GM19099 (cell line): Measurements from ENCODE around the gene NHERF1.

Experiments
- POLR2A ChIP-seq: IDR thresholded peaks from 3 replicates; pipeline ENCODE4 v1.6.1; 2011; ENCODE audit warnings: low read depth; ENCODE audit not compliant: insufficient read length; ENCODE audit errors: extremely low read depth

NHERF1 gene

DNA sequence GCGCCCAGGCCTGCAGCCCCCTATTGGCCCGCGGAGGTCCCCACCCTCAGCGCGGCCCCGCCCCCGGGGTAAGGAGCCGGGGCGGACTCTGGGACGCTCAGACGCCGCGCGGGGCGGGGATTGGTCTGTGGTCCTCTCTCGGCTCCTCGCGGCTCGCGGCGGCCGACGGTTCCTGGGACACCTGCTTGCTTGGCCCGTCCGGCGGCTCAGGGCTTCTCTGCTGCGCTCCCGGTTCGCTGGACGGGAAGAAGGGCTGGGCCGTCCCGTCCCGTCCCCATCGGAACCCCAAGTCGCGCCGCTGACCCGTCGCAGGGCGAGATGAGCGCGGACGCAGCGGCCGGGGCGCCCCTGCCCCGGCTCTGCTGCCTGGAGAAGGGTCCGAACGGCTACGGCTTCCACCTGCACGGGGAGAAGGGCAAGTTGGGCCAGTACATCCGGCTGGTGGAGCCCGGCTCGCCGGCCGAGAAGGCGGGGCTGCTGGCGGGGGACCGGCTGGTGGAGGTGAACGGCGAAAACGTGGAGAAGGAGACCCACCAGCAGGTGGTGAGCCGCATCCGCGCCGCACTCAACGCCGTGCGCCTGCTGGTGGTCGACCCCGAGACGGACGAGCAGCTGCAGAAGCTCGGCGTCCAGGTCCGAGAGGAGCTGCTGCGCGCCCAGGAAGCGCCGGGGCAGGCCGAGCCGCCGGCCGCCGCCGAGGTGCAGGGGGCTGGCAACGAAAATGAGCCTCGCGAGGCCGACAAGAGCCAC is at the start of gene NHERF1:
Gene NHERF1, plus strand, starts transcription at position 100 of the 750 bp plus-strand sequence. Its CDS starts 219 bp downstream, at position 319.
- TF ChIP-seq POLR2A = peak; percentile 98

DNA sequence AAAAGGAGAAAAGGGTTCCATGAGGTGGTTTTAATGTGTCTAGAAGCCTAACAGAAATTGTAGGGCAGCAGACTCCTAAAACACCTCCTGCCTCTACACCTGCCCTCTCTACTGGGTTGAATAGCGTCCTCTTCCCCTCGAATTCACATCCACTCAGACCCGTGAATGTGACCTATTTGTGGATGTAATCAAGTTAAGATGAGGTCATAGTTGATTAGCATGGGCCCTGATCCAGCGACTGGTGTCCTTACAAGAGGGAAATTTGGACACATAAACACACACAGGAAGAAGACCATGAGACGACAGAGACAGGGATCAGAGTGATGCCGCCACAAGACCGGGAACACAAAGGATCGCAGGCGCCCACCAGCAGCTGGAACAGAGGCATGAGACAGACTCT is 49.2 kb upstream of the NHERF1 start:
- no peak for TF ChIP-seq POLR2A

DNA sequence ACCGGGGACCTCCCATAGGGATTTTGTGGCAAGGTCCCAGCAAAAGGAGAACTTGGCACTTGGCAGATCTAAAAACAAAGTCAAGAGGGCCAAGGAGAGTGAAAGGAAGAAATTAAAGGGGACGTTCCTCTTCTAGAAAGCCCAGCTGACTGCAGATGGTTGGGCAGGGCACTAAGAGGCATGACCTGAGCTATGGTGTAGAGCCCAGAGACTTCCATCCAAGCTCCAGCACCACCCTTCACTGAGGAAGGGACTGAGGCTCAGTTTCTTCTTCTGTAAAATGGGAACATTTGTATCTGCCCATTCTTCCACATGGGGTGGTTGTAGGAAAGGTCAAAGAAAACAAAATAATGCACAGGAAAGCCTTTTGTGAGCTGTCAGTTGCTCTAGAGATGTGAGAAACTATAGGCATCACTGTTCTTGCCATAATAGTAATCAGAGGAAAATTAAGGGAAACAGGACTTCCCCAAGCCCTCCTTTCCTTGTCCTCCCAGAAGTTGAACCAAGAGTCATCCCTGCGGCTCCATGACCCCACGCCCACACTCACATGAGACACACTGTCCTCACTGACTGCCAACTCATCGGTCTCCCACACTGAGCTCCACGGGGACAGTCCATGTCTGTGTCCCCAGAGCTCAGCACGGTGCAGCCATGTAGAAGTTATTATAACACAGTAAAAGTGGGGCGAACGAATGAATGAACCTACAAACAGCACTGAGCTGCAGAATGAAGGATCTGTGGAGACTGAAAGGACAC is 46.1 kb upstream of the NHERF1 start:
- no peak for TF ChIP-seq POLR2A

DNA sequence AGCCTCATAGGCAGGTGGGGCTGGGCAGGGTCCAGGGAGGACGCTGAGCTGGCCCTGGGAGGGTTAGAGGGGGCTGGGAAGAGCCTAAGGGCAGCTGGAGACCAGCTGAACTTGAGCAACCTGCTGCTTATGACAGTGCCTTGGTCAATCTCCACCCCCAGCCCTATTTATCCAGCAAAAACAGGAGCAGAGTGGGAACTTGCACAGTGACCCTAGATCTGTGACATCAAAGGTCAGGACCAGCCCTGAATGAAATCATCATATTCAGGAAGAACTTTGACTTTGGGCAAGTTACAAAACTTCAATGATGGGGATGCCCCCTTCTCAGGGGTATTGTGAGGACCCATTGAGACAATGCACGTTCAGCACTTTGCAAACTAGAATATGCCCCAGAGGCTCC is 45.1 kb upstream of the NHERF1 start:
- TF ChIP-seq POLR2A = no peak

DNA sequence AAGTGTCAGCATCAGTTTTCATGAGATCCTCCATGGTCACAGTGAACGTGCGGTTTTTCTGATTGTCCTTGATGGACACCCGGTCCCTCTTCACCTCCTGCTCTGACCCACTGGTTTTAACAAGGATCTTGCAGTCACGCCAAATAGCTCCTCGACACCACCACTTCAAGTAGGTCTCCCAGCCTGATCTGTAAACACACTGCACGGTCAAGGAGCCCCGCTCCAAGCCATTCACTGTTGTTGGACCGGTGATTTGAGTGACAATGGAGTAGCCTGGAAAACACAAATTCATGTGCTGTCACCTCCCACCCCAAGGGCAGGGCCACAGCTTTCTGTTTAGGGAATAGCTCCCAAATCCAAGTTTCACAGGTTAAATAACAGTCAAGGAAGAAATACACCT is 43.9 kb upstream of the NHERF1 start:
- no peak for TF ChIP-seq POLR2A

DNA sequence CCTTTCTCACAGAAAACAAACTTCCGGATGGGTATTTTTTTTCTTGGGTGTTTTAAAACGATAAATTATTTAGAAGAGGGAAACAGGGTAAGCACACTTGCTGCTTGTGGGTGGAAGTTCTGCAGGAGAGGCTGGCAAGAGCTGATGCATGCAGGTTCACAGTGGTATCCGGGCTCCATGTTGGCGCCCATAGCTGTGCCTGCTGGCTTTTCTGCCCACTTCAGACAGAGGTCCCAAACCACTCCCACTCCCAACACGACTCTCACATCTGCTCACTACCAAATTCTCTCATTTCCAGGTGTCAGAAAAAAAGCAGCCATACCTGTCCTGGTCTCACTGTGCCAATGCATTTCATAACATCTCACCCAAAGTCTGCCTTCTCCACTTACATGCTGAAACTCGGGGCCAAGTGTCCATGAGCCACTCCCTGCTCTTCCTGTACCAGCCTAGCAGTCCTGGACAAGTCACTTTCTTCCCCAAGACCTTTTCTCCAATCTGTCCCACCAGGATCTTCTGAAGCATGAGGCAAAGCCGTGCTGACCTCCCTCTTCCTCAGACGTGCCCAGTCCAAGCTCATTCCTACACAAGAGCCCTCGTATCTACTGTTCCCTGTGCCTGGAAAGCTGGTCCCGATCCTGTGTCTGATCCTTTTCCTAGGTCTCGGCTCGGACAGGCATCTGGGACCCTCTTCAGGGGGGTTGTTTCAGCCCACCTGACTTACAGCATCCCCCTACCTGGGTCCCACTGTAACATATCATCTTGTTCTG is 37.2 kb upstream of the NHERF1 start:
- TF ChIP-seq POLR2A = no peak

DNA sequence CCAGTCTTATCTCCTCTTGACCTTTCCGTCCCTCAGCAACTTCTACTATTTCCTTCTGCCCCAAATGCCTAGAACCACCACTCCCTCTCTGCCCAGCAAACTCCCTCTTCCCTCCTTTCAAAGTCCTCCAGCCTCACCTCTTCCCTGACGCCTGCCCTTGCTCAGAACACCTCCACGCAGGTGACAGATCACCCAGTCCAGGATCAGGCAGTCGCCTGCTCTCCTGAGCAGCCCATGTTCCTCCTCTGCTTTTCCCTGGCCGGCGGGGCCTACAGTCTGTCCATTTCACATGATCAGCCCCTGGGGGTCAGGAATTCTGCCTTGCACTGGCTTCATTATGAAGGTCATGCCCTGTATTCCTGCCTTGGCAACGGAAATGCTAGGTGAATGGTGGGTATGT is 36.1 kb upstream of the NHERF1 start:
- TF ChIP-seq POLR2A = no peak

DNA sequence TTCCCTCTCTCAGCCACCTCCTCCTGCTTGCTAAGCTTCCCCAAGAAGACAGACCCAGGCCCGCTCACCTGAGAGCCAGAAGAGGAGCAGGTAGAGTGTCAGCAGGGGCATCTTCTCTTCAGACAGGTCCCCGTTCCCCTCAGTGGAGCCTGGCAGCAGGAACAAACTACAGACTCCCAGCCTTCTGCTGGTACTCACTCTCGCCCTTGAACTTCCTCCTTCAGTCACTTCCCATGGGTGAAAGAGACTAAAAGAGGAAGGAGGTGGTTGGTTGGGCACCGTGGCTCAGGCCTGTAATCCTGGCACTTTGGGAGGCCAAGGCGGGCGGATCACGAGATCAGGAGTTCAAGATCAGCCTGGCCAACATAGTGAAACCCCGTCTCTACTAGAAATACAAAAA is 35.7 kb upstream of the NHERF1 start, which contains the start of gene CD300LF:
Gene CD300LF, minus strand, starts transcription at position 168 of the 400 bp plus-strand sequence. Its CDS starts 57 bp downstream, at position 111.
- TF ChIP-seq POLR2A = no peak

DNA sequence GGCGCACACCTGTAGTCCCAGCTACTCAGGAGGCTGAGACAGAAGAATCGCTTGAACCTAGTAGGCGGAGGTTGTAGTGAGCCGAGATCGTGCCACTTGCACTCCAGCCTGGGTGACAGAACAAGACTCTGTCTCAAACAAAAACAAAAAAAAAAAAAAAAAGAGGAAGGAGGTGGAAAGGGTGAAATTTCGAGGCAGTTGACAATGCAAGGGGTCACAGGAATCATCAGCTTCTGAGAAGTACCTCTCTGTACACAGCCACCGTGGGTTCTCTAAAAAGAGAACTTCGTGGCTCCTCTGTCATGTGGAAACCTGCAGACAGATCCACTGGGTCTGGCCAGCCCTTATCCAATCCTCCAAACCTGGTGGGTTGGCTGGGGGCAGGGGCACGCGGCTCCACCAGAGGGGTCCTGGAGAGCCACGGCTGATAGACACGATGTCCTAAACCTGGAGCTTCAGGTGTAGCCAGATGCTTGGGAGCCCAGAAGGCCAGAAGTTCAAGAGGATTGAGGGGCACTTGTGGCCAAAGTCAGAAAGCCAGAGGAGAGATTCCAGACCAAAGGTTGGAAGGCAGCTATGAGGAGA is 35.2 kb upstream of the NHERF1 start:
- no peak for TF ChIP-seq POLR2A

DNA sequence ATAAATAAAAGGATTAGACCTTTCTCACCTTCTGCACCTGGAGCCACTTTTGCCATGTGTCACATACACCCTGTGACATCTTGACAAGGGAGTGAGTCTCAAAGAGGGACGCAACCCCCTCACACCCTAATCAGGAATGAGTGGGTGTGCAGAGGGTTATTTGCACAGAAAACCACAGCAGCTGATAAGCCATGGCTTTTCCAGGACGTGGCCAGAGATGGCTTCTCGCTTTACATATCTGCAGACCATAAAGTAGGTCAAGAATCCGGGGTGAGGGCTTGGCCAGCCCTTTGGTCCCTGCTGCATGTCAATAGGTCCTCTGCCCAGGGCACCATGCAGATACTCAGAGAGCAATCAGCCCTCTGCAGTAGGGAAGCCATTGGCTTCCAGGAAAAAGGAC is 33.3 kb upstream of the NHERF1 start:
- no peak for TF ChIP-seq POLR2A

DNA sequence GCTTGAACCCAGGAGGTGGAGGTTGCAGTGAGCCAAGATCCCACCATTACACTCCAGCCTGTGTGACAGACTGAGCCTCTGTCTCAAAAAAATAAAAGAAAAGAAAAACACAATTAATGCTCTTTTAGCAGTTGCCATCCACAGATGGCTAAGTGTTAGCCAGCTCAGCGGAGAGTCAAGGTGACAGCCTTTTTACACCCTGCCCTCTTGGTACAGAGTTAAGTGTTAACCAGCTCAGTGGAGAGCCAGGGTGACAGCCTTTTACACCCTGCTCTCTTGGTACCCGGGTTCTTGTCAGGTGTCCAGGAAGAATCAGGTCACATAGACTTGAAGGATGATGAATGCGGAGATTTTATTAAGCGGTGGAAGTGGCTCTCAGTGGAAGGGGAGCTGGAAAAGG is 27.9 kb upstream of the NHERF1 start:
- no peak for TF ChIP-seq POLR2A

DNA sequence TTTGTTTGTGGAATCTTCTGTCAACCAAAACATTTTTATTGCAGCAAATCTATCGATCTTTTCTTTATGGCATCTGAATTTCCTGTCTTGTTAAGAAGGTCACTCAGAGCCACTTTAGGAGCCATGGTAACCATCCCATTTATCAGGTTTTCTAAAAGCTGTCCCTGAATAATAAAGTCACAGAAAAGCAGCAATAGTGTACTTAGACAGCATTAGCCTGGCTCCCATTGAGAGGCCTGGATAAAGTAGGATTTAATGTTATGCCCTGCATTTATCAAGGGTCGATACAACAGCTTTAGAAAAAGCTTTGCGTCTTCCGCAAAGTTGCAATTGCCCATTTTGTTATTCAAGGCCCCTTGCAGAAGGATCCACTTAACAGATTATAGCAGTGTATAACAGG is 25.6 kb upstream of the NHERF1 start:
- TF ChIP-seq POLR2A = no peak

DNA sequence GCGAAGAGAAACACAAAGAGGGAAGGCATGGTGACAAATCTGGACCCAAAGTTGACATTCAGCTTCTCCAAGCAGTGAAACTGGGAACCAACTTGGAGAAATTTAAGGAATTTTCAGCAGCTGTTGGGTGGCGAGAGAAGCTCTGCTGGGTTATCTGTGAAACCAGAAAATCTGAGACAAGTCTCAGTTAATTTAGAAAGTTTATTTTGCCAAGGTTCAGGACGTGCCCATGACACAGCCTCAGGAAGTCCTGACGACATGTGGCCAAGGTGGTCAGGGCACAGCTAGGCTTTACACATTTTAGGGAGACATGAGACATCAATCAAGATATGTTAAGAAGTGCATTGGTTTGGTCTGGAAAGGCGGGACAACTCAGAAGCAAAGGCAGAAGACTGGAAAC is 24.5 kb upstream of the NHERF1 start:
- no peak for TF ChIP-seq POLR2A

DNA sequence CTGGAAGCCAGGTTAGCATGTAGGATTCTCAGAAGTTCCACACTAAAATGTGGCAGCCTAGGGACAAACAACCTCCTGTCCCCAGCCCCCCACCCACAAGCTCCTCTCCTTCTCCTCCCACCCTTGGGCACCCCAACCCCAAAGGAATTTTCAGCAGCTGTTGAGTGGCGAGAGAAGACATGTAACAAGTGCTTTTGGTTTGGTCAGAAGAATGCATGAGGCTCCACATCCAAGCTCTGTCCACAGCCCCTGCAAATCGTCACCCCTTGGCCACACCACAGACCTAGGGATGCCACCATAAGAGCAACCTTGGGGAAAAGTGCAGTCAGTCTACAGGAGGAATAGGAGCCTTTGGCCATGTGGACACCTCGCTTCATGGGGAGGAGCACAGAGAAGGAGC is 23.3 kb upstream of the NHERF1 start:
- TF ChIP-seq POLR2A = no peak

DNA sequence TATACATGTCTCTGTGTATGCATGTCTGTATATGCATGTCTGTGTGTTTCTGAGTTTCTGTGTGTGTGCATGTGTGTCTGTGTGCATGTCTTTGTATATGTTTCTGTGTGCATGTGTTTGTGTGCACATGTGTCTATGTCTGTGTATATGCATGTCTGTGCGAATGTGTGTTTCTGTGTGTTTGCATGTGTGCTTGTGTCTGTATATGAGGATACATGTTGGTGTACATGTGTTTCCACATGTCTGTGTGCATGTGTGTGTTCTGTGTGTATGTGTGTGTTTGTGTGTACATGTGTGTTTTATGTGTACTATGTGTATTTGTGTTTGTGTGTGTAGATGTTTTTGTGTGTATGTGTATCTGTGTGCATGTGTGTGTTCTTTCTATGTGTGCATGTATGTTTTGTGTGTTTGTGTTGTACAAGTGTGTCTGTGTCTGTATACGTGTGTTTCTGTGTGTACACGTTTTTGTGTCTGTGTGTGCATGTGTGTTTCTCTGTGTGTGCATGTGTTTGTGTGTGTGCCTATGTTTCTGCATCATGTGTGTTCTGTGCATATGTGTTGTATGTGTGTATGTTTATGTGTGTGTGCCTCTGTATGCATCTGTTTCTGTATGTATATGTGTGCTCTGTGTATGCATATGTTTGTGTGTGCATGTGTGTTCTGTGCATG is 20.3 kb upstream of the NHERF1 start:
- TF ChIP-seq POLR2A = no peak

DNA sequence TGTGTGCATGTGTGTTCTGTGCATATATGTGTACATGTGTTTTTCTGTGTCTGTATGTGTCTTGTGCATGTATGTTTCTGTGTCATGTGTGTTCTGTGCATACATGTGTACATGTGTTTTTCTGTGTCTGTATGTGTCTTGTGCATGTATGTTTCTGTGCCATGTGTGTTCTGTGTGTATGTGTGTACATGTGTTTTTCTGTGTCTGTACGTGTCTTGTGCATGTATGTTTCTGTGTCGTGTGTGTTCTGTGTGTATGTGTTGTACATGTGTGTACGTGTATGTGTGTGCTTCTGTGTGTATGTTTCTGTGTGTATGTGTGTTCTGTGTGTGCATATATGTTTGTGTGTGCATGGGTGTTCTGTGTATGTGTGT is 19.7 kb upstream of the NHERF1 start:
- TF ChIP-seq POLR2A = no peak
